Measurements from ENCODE around the gene NKD1.
"Not testable (repeated sequence)": the region's sequence is repeated elsewhere in the genome, so short reads cannot be mapped to it uniquely, and the experiment has no call there.

NKD1 gene, protein sequence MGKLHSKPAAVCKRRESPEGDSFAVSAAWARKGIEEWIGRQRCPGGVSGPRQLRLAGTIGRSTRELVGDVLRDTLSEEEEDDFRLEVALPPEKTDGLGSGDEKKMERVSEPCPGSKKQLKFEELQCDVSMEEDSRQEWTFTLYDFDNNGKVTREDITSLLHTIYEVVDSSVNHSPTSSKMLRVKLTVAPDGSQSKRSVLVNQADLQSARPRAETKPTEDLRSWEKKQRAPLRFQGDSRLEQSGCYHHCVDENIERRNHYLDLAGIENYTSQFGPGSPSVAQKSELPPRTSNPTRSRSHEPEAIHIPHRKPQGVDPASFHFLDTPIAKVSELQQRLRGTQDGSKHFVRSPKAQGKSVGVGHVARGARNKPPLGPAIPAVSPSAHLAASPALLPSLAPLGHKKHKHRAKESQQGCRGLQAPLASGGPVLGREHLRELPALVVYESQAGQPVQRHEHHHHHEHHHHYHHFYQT

DNA sequence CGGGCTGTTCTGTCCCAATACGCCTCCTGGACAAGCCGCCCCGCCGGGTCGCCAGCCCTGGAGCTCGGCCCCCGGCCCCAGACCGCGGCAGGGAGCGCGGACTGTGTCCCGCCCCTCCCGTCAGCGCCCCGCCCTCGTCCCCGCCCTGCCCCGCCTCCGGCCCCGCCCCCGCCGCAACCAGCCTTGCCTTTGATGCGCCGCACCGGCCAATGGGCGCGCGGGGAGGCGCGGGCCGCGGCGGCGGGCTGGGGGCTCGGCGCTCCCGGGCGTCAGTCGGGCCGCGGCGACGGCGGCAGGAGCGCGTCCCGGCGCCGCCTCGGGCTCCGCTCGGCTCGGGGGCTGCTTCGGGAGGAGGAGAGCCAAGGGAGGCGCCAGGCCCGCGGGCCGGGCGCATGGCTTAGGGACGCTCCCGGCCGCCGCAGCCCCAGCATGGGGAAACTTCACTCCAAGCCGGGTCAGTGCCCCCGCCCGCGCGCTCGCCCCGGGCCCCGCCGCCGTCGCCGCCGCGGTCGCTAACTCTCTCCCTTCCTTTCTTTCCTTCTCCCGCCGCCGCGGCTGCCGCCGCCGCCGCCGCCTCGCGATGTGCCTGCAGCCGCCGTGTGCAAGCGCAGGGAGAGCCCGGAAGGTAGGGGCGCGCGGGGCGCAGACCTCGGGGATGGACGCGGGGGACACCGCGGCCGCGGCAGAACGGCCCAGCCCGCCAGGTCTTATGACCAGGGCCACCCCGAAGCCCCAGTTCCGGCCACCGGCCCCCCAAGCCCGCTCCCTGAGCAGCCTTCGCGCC lies at the start of gene NKD1:
Gene NKD1, plus strand, starts transcription at position 272 of the 784 bp plus-strand sequence. Its CDS starts 158 bp downstream, at position 430.
- peak; percentile 71 to 75 for DNase-seq

DNA sequence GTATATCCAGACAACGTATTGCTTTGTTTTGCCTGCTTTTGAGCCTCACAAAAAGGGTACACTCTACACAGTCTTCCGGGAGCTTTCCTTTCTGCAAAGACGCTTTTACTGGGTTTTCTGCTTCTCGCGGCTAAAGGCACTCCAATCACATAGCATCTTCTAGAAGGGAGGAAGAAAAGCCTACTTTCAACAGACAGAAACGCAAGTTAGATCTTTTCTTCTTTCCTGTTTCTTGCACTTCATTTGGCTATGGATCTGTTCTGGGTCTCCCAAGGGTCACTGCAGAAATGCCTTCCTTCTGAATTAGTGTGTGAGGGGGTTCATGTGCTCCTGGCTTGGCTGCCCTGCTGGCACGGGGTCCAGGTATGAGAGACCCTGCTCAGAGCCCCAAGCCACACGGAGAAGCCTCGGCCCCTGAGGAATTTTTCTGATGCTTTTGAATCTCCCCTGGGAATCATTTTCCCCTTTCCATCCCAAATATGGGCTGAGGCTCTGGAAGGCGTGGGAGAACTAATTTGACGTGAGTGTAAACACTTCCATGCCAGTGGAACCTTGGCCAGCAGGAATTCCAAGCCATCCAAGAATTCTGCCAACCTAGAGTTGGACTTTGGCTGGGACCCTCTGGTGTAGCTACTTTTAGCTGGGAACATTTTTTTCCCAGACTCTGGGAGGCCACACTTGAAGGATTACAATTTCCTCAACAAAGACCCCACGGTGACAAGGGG lies 49.6 kb upstream of the NKD1 start:
- no peak for DNase-seq

DNA sequence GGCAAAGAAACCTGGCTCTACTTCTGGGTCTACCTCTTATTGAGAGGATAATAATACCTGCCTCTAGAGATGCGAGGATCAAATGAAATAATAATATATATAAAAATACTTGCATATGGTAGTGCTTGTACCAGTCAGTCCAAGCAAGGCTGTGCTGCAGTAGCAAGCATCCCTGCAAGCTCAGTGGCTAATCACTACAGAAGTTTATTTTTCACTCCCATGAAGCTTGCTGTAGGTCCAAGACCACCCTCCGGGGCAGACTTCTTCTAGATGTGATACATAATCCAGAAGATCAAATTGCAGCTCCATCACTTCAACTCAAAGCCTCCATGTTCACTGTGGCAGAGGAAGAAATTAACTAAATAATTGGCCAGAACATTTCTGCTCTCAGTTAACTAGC lies 48.9 kb upstream of the NKD1 start:
- no peak for DNase-seq

DNA sequence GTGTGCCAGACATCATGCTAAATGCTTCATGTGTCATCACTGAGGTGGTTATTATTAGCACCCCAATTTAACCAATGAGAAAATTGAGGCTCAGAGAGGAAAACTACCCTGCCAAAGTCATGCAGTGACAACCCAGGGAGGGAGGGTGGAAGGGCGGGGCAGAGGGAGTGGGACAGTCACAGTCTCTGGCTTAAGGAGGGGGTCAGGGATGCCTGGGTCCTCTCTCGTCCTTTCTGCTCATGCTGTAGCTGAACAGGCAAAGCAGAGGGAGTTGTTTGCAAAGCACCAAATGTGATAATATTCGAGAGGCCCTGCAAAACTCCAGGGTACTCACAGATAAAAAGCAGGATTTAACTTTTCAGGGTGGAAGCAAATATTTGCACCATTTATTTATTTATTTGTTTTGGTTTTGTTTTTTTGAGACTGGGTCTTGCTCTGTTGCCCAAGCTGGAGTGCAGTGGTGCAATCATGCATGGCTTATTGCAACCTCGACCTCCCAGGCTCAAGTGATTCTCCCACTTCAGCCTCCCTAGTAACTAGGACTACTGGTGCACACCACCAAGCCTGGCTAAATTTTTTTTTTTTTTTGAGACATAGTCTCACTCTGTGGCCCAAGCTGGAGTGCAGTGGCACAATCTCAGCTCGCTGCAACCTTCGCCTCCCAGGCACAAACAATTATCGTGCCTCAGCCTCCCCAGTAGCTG lies 47.9 kb upstream of the NKD1 start:
- DNase-seq: no peak

DNA sequence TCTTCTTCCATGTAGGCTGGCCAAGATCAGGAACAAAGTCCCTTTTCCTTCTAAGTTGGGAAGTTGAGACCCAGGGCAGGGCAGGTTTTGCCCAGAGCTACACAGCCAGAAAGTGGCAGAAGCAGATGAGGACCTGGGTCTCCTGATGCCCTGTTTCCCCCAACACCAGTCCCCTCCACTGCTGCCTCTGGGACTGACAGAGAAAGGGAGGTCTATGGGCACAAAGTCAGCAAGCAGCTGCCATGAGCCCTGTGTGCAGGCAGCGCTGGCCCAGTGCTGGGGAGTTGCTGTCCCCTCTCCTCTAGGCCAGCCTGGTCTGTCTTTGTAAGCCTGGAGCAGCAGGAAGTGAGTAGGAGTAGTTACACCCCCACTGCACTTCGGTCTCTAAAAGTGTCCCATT lies 46.9 kb upstream of the NKD1 start:
- no peak for DNase-seq

DNA sequence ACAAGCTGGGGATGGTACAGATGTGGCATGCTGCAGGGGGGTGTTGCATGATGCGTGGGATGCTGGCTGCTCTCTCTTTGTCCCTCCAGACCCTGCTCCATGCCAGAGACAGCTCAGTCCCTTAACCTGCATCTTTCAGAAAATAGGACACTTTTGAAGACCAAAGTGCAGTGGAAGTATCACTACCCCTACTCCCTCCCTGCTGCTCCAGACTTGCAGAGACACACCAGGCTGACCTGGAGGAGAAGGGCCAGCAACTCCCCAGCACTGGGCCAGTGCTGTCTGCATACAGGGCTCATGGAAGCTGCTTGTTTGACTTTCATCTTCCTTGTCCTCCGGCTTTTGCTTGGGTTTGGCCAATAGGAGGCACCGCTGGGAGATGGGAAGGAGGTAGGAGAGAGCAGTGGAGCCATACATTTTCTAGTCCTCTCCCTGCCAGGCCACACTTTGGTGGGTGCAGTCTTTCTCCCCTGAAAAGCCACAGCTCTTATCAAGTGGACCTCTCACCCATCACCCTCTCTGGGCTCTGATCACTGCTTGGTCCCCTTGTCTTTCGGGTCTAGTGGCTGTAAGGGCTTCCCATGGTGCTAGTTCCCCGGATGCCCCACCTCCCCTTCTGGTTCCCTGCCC lies 46.1 kb upstream of the NKD1 start:
- no peak for DNase-seq

DNA sequence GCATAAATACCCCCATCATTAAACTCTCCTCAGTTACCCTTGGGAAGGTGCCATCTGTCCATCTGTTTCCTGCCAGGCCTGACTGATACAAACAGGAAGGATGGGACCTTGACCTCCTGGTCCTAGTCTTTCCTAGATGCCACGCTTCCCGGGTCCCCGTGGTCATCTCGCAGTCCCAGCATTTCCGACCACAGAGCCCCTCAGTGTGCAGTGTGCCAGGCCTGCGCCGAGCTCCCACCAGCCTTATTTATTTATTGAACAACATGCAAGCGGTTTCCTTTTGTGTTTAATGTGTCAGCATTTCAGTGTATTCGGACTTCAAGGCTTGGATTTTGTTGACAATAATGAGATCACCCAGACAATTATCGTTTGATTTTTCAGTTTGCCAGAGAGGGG lies 45.6 kb upstream of the NKD1 start:
- no peak for DNase-seq

DNA sequence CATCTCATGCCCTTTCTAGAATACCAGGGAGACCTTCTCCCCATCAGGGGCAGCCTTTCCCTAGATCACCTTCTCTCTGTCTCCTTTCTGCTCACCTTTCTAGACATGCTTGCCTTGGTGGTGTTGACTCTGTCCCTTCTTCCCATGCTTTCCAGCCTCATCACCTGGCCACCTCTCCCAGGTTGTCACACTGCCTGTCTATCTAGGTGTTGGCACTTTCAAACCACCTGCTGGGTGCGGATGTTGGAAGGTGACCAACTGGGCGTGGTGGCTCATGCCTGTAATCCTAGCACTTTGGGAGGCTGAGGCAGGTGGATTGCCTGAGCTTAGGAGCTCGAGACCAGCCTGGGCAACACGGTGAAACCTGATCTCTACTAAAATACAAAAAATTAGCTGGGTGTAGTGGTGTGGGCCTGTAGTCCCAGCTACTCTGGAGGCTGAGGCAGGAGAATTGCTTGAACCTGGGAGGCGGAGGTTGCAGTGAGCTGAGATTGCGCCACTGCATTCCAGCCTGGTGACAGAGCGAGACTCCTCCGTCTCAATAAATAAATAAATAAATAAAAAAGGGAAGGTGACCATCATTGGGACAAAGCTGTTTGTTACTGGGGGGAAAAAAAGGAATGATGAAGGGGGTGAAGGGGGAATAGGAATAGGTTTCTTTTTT lies 44.2 kb upstream of the NKD1 start:
- DNase-seq: not testable (repeated sequence)

DNA sequence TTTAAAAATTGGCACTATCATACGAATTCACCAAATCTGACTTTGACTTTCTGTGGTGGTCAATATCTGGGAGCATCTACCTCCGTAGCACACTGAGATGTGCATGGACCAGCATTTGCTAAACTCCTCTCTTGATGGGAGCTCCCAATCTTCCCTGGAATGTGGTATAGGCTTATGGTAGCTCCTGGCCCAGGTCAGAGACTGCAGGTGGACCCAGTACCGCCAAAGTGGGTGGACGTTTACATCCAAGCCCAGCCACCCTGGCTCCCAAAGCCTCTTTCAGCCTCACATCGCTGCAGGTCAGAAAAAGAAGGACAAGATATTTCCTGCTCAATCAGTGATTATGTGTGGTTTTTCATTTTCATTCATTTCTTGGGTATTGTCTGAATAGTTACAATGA lies 43.1 kb upstream of the NKD1 start:
- no peak for DNase-seq

DNA sequence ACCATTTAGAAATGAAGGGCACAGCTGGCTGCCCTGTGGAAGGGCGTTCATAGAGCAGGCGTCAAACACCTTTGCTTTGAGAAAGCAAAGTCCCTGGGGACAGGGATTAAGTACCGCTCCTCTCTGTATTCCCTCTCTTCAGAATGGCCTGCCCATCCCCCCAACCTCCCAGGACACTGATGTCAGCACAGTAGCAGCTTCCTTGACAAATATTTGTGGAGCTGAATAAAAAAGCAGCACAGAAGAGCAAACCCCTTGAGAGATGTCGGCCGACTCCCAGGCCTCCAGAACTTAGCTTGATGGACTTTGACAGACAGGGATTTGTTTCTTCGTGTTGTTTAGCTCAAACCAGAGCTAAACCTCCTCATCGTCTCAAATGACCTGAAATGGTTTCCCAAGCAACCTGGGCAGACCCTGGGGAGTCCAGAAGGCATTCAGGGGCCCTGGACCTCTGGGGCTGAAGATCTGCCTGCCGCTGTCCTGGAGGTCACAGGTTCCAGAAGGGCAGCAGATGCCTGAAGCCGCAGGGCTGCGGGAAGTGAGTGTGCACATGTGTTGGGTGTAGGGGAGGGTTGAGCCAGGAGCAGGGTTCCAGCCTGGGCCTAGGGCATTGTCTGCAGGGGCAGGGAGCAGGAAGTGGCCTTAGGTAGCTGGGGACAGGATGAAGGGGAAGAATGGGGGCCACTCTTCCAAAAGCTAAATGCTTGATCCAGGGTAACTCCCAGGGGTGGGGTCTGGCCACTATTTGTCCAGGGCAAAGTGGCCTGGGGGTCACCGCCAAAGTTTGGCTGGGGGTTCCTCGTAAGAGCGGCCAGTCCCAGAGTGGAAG lies 42.3 kb upstream of the NKD1 start:
- no peak for DNase-seq

DNA sequence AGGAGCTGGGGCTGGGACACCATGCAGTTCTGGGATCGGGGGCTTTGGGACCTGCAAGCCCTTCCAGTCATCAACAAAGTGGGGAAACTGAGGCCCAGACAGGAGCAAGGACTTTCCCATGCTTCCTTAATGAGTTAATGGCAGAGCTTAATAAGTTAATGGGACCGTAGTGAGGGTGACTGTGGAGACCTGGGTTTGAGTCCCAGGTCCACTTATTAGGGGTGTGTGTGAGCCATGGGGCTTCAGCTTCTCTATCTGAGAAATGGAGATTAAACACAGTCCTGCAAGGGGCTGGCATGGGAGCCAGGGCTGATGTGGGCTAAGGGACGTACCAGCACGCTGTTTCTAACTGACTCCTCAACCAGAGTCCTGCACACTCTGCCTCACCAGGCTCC lies 41.7 kb upstream of the NKD1 start:
- no peak for DNase-seq

DNA sequence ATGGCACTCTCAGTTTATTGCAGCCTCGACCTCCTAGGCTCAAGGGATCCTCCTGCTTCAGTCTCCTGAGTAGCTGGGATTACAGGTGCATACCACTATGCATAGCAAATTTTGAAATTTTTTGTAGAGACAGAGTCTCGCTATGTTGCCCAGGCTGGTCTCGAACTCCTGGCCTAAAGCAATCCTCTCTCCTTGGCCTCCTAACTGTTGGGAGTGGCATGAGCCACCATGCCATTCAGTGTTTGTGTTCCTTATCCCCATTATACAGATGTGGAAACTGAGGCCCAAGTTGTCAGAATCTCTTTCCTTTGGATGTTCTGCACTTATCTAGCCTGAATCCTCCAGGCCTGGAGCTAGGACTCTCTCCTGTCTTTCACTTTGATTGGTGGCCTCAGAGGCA lies 40.8 kb upstream of the NKD1 start:
- no peak for DNase-seq

DNA sequence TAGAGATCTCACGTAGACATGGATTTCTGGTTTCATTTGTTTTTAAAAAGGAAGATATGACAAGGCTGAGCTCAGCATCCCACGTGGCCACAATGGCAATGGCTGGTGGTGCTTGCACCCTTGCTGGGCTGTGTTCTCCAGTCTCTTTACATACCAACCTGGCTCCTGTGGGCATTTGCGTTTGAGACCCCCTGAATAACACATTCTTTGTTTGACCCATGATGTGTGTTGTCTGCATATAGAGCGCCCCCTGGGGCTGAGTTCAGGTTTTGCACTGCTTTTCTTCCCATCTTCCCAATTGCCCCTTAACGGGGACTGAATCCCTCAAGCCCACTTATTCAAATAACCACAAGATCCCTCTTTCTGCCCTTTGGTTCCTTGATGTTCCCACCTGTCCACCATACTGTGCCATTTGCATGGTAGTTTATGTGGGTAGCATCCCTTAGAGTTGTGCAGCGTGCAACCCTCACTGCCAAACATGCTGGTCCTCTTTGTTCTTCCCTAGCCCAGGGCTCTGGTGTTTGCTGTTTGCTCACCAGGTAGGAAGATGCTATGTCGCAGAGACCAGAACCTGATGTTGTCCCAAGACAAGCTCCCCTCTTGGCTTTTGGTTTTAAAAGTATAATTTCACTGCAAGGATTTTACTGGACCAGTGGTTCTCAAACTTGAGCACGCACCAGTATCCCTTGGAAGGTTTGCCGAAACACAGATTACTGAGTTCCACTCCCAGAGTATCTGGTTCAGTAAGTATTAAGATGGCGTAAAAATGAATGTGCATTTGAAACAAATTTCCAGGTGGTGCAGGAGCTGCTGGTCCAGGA lies 38.5 kb upstream of the NKD1 start:
- peak in 1 of 2 donors; percentile 36 for DNase-seq

DNA sequence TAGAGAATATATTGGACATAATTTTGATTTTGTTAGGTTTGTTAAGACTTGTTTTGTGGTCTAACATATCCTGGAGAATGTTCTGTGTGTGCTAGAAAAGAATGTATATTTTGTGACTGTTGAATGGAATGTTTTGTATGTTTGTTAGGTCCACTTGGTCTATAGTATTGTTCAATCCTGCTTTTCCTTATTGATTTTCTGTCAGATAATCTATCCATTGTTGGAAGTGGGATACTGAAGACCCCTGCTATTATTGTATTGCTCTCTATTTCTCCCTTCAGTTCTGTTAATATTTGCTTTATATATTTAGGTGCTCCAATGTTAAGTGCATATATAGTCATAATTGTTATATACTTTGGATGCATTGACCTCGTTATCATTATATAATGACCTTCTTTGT lies 33.0 kb upstream of the NKD1 start:
- DNase-seq: no peak

DNA sequence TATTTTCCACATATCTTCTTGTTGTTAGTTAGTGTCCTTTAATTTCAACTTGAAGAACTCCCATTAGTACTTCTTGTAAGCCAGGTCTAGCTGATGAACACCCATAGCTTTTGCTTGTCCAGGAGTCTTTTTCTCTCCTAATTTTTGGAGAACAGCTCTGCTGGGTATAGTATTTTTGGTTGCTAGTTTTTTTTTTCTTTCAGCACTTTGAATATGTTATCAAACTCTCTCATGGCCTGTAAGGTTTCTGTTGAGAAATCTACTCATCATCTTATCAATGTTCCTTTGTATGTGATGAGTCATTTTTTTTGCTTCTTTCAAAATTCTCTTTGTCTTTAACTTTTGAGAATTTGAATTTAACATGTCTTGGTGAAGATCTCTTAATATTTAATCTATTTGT lies 31.8 kb upstream of the NKD1 start:
- DNase-seq: no peak

DNA sequence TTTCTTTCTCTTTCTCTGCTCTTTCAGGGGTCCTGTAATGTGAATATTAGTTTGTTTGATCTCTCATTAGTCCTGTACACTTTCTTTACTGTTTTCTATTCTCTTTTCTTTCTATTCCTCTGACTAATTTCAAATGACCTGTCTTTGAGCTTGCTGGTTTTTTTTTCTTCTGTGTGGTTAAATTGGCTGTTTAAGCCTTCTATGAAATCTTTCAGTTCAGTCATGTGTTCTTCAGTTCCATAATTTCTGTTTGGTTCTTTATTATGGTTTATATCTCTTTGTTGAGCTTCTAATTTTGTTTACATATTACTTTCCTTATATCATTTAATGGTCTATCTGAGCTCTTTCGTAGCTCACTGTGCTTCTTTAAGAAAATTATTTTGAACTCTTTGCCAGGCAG lies 31.3 kb upstream of the NKD1 start:
- no peak for DNase-seq

DNA sequence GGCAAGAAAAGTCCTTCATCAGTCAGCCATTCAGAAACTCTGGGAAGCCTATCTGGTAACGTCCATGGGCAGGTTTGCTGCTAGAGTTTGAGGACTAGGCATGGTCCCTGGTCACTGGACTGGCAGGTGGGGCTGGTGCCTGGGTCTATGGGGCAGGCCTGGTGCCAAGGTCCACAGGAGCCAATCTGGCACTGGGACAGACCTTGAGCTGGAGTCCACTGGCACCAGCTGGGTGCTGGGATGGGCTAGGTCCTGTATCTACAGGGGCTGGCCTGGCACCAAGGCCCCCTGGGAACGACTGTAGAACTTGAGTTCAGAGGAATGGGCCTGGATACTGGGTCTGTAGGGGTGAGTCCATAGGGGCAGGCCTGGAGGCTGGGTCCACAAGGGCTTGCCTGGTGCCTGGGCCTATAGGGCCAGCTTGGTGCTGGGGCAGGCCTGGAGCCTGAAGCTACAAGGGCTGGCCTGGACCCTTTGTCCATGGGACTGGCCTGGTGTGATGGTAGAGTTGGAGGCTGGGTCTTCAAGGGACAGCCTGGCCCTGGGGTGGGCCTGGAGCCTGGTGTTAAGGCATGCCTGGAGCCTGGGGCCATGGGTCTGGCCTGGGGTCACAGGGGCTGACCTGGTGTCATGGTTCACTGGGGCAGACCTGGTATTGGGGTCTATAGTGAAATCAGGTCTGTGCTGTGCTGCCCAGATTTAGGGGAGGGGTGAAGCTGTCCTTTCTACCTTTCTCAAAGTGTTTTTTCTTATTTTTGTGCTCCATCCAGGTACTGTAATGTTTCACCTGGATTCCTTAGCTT lies 30.5 kb upstream of the NKD1 start:
- no peak for DNase-seq

DNA sequence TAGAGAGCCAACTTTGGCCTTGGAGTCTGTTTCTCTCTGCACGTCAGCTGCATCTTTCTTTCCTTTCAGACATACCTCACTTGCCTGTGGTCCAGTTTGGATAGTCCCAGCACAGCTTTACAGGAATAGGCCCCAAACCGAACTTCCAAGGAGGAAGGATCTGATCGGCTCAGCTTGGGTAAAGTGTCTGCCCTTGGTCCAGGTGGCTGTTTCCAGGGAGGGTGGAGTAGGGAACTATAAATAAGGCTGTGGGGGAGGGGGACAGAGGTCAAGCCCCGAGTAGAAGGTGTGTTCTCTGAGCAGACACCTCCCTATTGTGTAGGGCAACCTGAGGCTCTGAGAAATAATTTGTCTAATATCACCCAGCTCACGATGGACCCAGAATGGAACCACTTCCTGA lies 29.2 kb upstream of the NKD1 start:
- DNase-seq: no peak

DNA sequence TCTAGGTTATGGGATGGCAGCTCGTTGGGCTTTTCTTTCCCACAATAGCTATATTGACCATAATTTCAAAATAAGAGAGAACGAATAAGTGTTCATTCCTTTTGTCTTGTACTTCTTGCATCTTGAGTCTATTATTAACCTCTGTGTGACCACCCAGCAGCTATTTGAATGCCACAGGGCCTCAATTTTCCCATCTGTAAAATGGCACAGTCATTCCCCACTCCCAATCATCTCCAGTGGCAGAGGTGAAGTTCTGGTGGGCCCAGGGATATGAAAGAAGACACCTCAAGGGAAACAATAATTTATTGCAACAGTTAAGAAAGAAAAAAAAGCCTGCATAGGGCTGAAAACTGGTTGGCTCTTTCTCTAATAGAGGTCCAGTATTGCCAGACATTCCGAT lies 28.6 kb upstream of the NKD1 start:
- no peak for DNase-seq

All from activated CD4-positive, alpha-beta T cell treated with anti-CD3 and anti-CD28 coated beads for 4 hours (primary cell).